Fibroblast of mammary gland (primary cell): ENCODE data around the gene USP36.
A peak's percentile ranks its signal among the peaks of the same experiment; 100 is the strongest.

Source experiments
- DNase-seq: peaks from one replicate; pipeline ENCODE4 v3.0.0-alpha.2; 2010; ENCODE audit warnings: low read depth
- H3K4me3 ChIP-seq: 2 replicates; pipeline ENCODE4 v1.5.1; 2011; ENCODE audit warnings: low read depth, mild to moderate bottlenecking, low read length, moderate library complexity; ENCODE audit not compliant: control insufficient read depth
- CTCF ChIP-seq: conservative IDR thresholded peaks from 2 replicates; pipeline ENCODE4 v1.5.1; 2011; ENCODE audit warnings: low read depth, low read length, inconsistent platforms; ENCODE audit not compliant: control insufficient read depth, insufficient read depth

Gene USP36

GRCh38 chr17:78836420-78837021 lies 4.1 kb downstream of the USP36 start:
- DNase-seq = no peak
- no peak overlapping the region for H3K4me3 ChIP-seq
- no peak for TF ChIP-seq CTCF

- TF ChIP-seq CTCF = no peak
- no peak for DNase-seq
- H3K4me3 ChIP-seq = no peak overlapping the region
Measured at GRCh38 chr17:78834571-78834970, 6.0 kb downstream of the USP36 start.

- no peak for DNase-seq
- TF ChIP-seq CTCF = no peak
- H3K4me3 ChIP-seq = no peak overlapping the region
Measured at GRCh38 chr17:78832541-78832810, 8.1 kb downstream of the USP36 start.

- TF ChIP-seq CTCF = no peak
- no peak overlapping the region for H3K4me3 ChIP-seq
- DNase-seq = no peak
Measured at GRCh38 chr17:78831688-78832540, 8.7 kb downstream of the USP36 start.

GRCh38 chr17:78829477-78829876 lies 11.1 kb downstream of the USP36 start:
- no peak for TF ChIP-seq CTCF
- no peak overlapping the region for H3K4me3 ChIP-seq
- DNase-seq = no peak

GRCh38 chr17:78828470-78829185 lies 12.0 kb downstream of the USP36 start:
- peak; percentile 81 for DNase-seq
- TF ChIP-seq CTCF = peak; percentile 73
- H3K4me3 ChIP-seq = no peak overlapping the region
